Daoy (cell line): ENCODE results near the gene SLC49A4. TPM values are rescaled to one million over a fixed set of nuclear protein-coding genes. Genes with fewer than 3 reads are reported as not detected.

ENCODE experiments used
- DNase-seq: peaks from one replicate; pipeline ENCODE4 v3.0.0-alpha.2; 2015; ENCODE audit warnings: low read depth
- total RNA-seq: library from RNA; depleted of rRNA; stranded (reverse); fragments of >200 nt; shearing (Covaris generic); gene quantifications from 2 replicates; pipeline ENCODE4 v1.2.3, GENCODE V29; 2014

The SLC49A4 gene
- total RNA-seq, 1 experiment from 2014 or later = 17.5 TPM

GRCh38 chr3:122907471-122907870 is 112.6 kb downstream of the SLC49A4 start:
- DNase-seq = no peak

- no peak for DNase-seq
Observed at GRCh38 chr3:122908251-122908650, 113.4 kb downstream of the SLC49A4 start.

GRCh38 chr3:122911901-122912300 is 117.0 kb downstream of the SLC49A4 start:
- DNase-seq = no peak

GRCh38 chr3:122912772-122913538 is 118.1 kb downstream of the SLC49A4 start:
- no peak for DNase-seq

- DNase-seq = no peak
Observed at GRCh38 chr3:122913539-122914100, 118.8 kb downstream of the SLC49A4 start.

GRCh38 chr3:122915300-122916055 is 120.6 kb downstream of the SLC49A4 start:
- DNase-seq = no peak

GRCh38 chr3:122916084-122916483 is 121.2 kb downstream of the SLC49A4 start:
- DNase-seq = no peak

- no peak for DNase-seq
Observed at GRCh38 chr3:122916580-122916979, 121.7 kb downstream of the SLC49A4 start.

- no peak for DNase-seq
Observed at GRCh38 chr3:122917412-122917811, 122.5 kb downstream of the SLC49A4 start.

- DNase-seq = no peak
Observed at GRCh38 chr3:122918576-122919290, 123.9 kb downstream of the SLC49A4 start.

- DNase-seq = no peak
Observed at GRCh38 chr3:122919291-122919610, 124.4 kb downstream of the SLC49A4 start.

- DNase-seq = no peak
Observed at GRCh38 chr3:122920986-122921385, 126.1 kb downstream of the SLC49A4 start.

- DNase-seq = no peak
Observed at GRCh38 chr3:122921791-122922651, 127.2 kb downstream of the SLC49A4 start.

- no peak for DNase-seq
Observed at GRCh38 chr3:122923611-122924010, 128.7 kb downstream of the SLC49A4 start.

- DNase-seq = no peak
Observed at GRCh38 chr3:122924056-122924455, 129.2 kb downstream of the SLC49A4 start.

- DNase-seq = no peak
Observed at GRCh38 chr3:122925756-122926155, 130.9 kb downstream of the SLC49A4 start.

GRCh38 chr3:122926322-122926721 is 131.5 kb downstream of the SLC49A4 start:
- no peak for DNase-seq

GRCh38 chr3:122926811-122927210 is 131.9 kb downstream of the SLC49A4 start:
- no peak for DNase-seq

- DNase-seq = no peak
Observed at GRCh38 chr3:122927726-122928125, 132.9 kb downstream of the SLC49A4 start.

- no peak for DNase-seq
Observed at GRCh38 chr3:122928396-122929187, 133.7 kb downstream of the SLC49A4 start.
